ENCODE measurements around the gene ADNP2.

DNA sequence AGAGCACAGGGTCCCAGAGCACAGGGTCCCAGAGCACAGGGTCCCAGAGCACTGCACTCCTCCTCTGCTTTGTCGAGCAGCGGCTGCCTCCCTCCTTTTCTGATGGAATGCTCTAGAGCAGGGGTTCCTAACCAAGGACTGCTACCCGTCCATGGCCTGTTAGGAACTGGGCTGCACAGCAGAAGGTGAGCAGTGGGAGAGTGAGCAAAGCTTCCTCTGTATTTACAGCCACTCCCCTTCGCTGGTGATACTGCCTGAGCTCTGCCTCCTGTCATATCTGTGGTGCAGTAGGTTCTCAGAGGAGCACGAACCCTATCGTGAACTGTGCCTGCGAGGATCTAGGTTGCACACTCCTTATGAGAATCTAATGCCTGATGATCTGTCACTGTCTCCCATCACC is 33.1 kb upstream of the ADNP2 start:
- TF ChIP-seq ZNF658 (tag by site-specific recombination; IDR thresholded peaks at IDR 0.05) (no peak), SETDB1 (IDR thresholded peaks at IDR 0.05; ENCODE audit: insufficient read length, low read length) (no peak), YY1 (tag by site-specific recombination; IDR thresholded peaks at IDR 0.05) (no peak)
- TF ChIP-seq, protein P1, sequence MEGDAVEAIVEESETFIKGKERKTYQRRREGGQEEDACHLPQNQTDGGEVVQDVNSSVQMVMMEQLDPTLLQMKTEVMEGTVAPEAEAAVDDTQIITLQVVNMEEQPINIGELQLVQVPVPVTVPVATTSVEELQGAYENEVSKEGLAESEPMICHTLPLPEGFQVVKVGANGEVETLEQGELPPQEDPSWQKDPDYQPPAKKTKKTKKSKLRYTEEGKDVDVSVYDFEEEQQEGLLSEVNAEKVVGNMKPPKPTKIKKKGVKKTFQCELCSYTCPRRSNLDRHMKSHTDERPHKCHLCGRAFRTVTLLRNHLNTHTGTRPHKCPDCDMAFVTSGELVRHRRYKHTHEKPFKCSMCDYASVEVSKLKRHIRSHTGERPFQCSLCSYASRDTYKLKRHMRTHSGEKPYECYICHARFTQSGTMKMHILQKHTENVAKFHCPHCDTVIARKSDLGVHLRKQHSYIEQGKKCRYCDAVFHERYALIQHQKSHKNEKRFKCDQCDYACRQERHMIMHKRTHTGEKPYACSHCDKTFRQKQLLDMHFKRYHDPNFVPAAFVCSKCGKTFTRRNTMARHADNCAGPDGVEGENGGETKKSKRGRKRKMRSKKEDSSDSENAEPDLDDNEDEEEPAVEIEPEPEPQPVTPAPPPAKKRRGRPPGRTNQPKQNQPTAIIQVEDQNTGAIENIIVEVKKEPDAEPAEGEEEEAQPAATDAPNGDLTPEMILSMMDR (tag by site-specific recombination; IDR thresholded peaks at IDR 0.05) = no peak
- TF ChIP-seq, protein P2, sequence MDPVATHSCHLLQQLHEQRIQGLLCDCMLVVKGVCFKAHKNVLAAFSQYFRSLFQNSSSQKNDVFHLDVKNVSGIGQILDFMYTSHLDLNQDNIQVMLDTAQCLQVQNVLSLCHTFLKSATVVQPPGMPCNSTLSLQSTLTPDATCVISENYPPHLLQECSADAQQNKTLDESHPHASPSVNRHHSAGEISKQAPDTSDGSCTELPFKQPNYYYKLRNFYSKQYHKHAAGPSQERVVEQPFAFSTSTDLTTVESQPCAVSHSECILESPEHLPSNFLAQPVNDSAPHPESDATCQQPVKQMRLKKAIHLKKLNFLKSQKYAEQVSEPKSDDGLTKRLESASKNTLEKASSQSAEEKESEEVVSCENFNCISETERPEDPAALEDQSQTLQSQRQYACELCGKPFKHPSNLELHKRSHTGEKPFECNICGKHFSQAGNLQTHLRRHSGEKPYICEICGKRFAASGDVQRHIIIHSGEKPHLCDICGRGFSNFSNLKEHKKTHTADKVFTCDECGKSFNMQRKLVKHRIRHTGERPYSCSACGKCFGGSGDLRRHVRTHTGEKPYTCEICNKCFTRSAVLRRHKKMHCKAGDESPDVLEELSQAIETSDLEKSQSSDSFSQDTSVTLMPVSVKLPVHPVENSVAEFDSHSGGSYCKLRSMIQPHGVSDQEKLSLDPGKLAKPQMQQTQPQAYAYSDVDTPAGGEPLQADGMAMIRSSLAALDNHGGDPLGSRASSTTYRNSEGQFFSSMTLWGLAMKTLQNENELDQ (tag by site-specific recombination; IDR thresholded peaks at IDR 0.05; ENCODE audit: low read depth) = no peak

Measured in HEK293 (cell line).